ENCODE measurements around the gene PRRT1B. TPM values are rescaled to one million over a fixed set of nuclear protein-coding genes. Genes with fewer than 3 reads are reported as not detected.

Gene PRRT1B
- total RNA-seq, 6 experiments from 2014 or later, result 0.25 to 7.3 (median 2.4) TPM

GRCh38 chr9:131606896-131607567 lies 61.7 kb downstream of the PRRT1B start:
- no peaks in the 10 kb centered on the region for H3K9me3 ChIP-seq
- H3K4me1 ChIP-seq, result peaks cover 0 to 12% (median 6%) of the 10 kb centered on the region in 4 donors
- H3K36me3 ChIP-seq, result peaks cover 0 to 3% (median 0%) of the 10 kb centered on the region in 4 donors
- ATAC-seq, result peak in 1 of 4 donors; percentile 4
- intact Hi-C loops (cut with DNase I), result no loop called here
- no peak for TF ChIP-seq CTCF (IDR thresholded peaks at IDR 0.05)
- no peak for TF ChIP-seq POLR2A (IDR thresholded peaks at IDR 0.05)
- no peak for DNase-seq
- peak overlapping the region; percentile 16 to 79 (median 49) for H3K27ac ChIP-seq
- no peak overlapping the region for H3K4me3 ChIP-seq
- 79% methylated on average over 13 of the region's 13 CpGs for WGBS (ENCODE audit: insufficient coverage, low coverage, low lambda C conversion rate, missing lambda C conversion rate)
- no peaks in the 10 kb centered on the region for H3K27me3 ChIP-seq

GRCh38 chr9:131607591-131607990 lies 62.3 kb downstream of the PRRT1B start:
- TF ChIP-seq POLR2A (IDR thresholded peaks at IDR 0.05) (no peak), CTCF (IDR thresholded peaks at IDR 0.05) (no peak)
- DNase-seq, result no peak
- 87% methylated on average over 7 of the region's 8 CpGs for WGBS (ENCODE audit: insufficient coverage, low coverage, low lambda C conversion rate, missing lambda C conversion rate)
- H3K4me1 ChIP-seq, result peaks cover 0 to 12% (median 6%) of the 10 kb centered on the region in 4 donors
- H3K9me3 ChIP-seq, result no peaks in the 10 kb centered on the region
- peaks cover 0 to 3% (median 0%) of the 10 kb centered on the region in 4 donors for H3K36me3 ChIP-seq
- intact Hi-C loops (cut with DNase I), result no loop called here
- no peak overlapping the region for H3K4me3 ChIP-seq
- H3K27me3 ChIP-seq, result no peaks in the 10 kb centered on the region
- H3K27ac ChIP-seq, result peak overlapping the region in 1 of 3 donors; percentile 79
- ATAC-seq, result no peak

GRCh38 chr9:131608493-131609037 lies 63.2 kb downstream of the PRRT1B start:
- Histone ChIP-seq H3K27ac (peak overlapping the region in 2 of 3 donors; percentile 3 to 26), H3K4me3 (no peak overlapping the region), H3K27me3 (no peaks in the 10 kb centered on the region), H3K9me3 (no peaks in the 10 kb centered on the region), H3K4me1 (peaks cover 0 to 12% (median 6%) of the 10 kb centered on the region in 4 donors), H3K36me3 (peaks cover 0 to 3% (median 0%) of the 10 kb centered on the region in 4 donors)
- 30% methylated on average over 9 of the region's 12 CpGs for WGBS (ENCODE audit: insufficient coverage, low coverage, low lambda C conversion rate, missing lambda C conversion rate)
- ATAC-seq, result peak; percentile 38 to 62 (median 49)
- intact Hi-C loops (cut with DNase I), result no loop called here
- DNase-seq, result peak in 2 of 3 donors; percentile 43 to 66
- TF ChIP-seq CTCF (IDR thresholded peaks at IDR 0.05) (no peak), POLR2A (IDR thresholded peaks at IDR 0.05) (no peak)

Other genes starting within 250 kb of the PRRT1B start
- 10 to 100 TPM; 53.7 to 82.6 (median 57.3) TPM for gene PRRC2B, start 151.4 kb upstream of the PRRT1B start, total RNA-seq
- gene POMT1, start 42.6 kb upstream of the PRRT1B start, total RNA-seq, result 10 to 100 TPM; 14.3 to 17.7 (median 15.7) TPM
- gene UCK1, start 14.3 kb upstream of the PRRT1B start, total RNA-seq, result 10 to 100 TPM; 18.4 to 32.1 (median 27.8) TPM
- 10 to 100 TPM; 22.9 to 53.6 (median 30.2) TPM for gene RAPGEF1, start 194.6 kb downstream of the PRRT1B start, total RNA-seq

Measured in right lobe of liver (tissue), 6 donors.